Thyroid gland (tissue), 4 donors: ENCODE measurements around the gene SCYL1. TPM values are rescaled to one million over a fixed set of nuclear protein-coding genes. Genes with fewer than 3 reads are reported as not detected.

Experiments used
- DNase-seq, 2 donors: peaks; one replicate each; pipeline ENCODE4 v3.0.0-alpha.2; 2019
- H3K27ac ChIP-seq, 3 donors: fragments of 200-600 bp; sonication (generic); 1 replicate in 2 of 3; 2 replicates in 1 of 3; pipeline ENCODE4 v1.5.1; 2016 to 2019; ENCODE audit warnings: mild to moderate bottlenecking in 1 of 3, moderate library complexity in 1 of 3
- H3K27me3 ChIP-seq: fragments of 200-600 bp; sonication (generic); one replicate; pipeline ENCODE4 v1.5.1; 2019
- H3K36me3 ChIP-seq, 2 donors: fragments of 200-600 bp; sonication (generic); one replicate each; pipeline ENCODE4 v1.5.1; 2016 to 2019
- H3K4me1 ChIP-seq, 2 donors: fragments of 200-600 bp; sonication (generic); one replicate each; pipeline ENCODE4 v1.5.1; 2017 to 2019
- H3K4me3 ChIP-seq, 3 donors: fragments of 200-600 bp; sonication (generic); replicated peaks in 1 of 3; 1 replicate in 2 of 3; 2 replicates in 1 of 3; pipeline ENCODE4 v1.5.1; 2016; ENCODE audit warnings: mild to moderate bottlenecking in 1 of 3
- H3K9me3 ChIP-seq: fragments of 200-600 bp; sonication (generic); one replicate; pipeline ENCODE4 v1.5.1; 2017
- POLR2A ChIP-seq, 2 donors: fragments of 450-650 bp; IDR thresholded peaks; one replicate each; pipeline ENCODE4 v1.6.1; 2017; ENCODE audit warnings: antibody characterized with exemption in 2 of 2, mild to moderate bottlenecking in 2 of 2, moderate library complexity in 1 of 2
- WGBS, 2 donors: methylation state at CpG; one replicate each; pipeline ENCODE4 v1.1.5; 2017; 5-methylcytosine and 5-hydroxymethylcytosine counted together
- intact Hi-C: fragments of 100-400 bp; cut with DNase I; formaldehyde crosslinking; loops from one replicate; pipeline ENCODE4 v1.15.1; 2023
- total RNA-seq, 4 donors: library from RNA; depleted of rRNA; stranded (reverse); fragments of >200 nt; gene quantifications; one replicate each; pipeline ENCODE4 v1.2.3, GENCODE V29; 2016
- TF ChIP-seq, protein P1 (sequence below), 6 experiments: fragments of 200-600 bp in 3 of 6; fragments of 450-650 bp in 3 of 6; sonication (generic) in 3 of 6; IDR thresholded peaks; one replicate each; pipeline ENCODE4 v1.5.1; 2016 to 2019; ENCODE audit warnings: antibody characterized with exemption in 6 of 6, mild to moderate bottlenecking in 2 of 6, inconsistent platforms in 1 of 6, moderate library complexity in 1 of 6

SCYL1 gene
- total RNA-seq, 4 donors from 2014 or later: 99.8 to 122 (median 116) TPM

DNA sequence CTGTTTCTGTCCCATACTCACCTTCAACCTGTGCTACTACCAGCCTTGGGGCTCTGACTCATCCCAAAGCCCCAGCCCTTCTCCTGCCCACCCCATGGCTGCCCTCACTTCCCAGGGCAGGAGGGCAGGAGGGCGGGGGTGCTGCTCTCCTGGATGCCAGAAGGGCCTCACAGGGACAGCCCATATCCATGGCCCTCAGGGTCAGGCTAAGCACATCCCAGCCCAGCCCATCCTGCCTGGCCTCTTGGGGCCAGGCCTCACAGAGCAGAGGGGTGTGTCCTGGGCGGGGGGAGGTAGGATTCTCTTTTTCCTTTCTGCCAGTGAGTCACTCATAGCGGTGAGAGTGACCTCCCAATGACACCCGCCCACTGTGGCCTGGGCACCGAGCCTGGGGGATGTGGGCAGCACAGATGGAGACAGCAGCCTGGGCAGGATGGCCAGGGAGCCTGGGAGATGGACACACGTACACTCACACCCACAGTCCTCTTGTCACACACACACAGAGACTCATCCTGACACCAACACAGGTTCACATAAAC lies 30.9 kb downstream of the SCYL1 start:
- 60 to 79% methylated on average over 1 to 3 of the region's 6 CpGs for WGBS, 2 donors
- Histone ChIP-seq H3K27ac (peak overlapping the region in 2 of 3 donors; percentile 94 to 97), H3K27me3 (no peaks in the 10 kb centered on the region), H3K4me3 (no peak overlapping the region), H3K4me1 (peaks cover 47 to 74% of the 10 kb centered on the region in 2 donors), H3K36me3 (no peaks in the 10 kb centered on the region), H3K9me3 (no peaks in the 10 kb centered on the region)
- peak in 1 of 2 donors; percentile 45 for DNase-seq
- TF ChIP-seq, protein P1, sequence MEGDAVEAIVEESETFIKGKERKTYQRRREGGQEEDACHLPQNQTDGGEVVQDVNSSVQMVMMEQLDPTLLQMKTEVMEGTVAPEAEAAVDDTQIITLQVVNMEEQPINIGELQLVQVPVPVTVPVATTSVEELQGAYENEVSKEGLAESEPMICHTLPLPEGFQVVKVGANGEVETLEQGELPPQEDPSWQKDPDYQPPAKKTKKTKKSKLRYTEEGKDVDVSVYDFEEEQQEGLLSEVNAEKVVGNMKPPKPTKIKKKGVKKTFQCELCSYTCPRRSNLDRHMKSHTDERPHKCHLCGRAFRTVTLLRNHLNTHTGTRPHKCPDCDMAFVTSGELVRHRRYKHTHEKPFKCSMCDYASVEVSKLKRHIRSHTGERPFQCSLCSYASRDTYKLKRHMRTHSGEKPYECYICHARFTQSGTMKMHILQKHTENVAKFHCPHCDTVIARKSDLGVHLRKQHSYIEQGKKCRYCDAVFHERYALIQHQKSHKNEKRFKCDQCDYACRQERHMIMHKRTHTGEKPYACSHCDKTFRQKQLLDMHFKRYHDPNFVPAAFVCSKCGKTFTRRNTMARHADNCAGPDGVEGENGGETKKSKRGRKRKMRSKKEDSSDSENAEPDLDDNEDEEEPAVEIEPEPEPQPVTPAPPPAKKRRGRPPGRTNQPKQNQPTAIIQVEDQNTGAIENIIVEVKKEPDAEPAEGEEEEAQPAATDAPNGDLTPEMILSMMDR (IDR thresholded peaks at IDR 0.05): no peak
- TF ChIP-seq POLR2A (IDR thresholded peaks at IDR 0.05): no peak
- intact Hi-C loops: no loop called here

DNA sequence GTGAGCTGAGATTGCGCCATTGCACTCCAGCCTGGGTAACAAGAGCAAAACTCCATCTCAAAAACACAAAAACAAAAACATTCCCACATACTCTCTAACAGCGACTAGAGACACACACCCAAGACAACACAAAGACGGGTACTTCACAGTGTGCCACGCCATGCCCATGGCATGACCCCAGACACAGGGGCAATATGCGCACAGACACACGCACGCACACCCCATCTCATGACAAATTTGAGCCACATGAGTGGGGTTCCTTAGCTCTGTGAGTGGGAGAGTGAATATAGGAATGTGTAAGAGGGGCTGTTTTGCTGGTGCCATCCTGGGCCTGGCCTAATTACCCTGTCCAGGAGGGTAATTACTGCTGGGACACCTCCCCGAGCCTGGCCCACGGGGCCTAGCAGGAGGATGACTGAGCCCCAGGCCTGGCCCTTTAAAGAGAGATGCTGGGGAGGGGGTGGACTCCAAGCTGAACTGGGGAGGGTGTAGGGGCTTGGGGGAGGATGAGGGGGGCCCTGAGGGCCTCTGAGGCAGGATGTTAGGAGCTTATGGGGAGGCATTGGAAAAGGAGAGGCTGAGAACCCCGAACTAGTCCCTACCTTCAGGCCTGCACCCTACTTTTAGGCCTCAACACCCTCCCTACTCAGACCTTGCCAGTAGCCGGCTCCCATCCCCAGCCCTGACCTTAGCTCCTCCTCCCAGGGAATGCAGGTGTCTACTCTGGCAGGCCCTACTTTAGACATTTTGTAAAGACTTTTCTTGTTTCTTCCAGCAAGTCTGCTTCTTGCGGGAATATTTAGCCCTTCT lies 31.8 kb downstream of the SCYL1 start:
- 75 to 82% methylated on average over 10 to 12 of the region's 12 CpGs for WGBS, 2 donors
- Histone ChIP-seq H3K27ac (peak overlapping the region; percentile 94 to 100 (median 97)), H3K36me3 (no peaks in the 10 kb centered on the region), H3K9me3 (no peaks in the 10 kb centered on the region), H3K27me3 (no peaks in the 10 kb centered on the region), H3K4me1 (peaks cover 48 to 70% of the 10 kb centered on the region in 2 donors), H3K4me3 (peak overlapping the region in 1 of 3 donors; percentile 55)
- intact Hi-C loops: no loop called here
- peak in 1 of 2 donors; percentile 49 for DNase-seq
- TF ChIP-seq, protein P1 (IDR thresholded peaks at IDR 0.05): no peak
- no peak for TF ChIP-seq POLR2A (IDR thresholded peaks at IDR 0.05)

DNA sequence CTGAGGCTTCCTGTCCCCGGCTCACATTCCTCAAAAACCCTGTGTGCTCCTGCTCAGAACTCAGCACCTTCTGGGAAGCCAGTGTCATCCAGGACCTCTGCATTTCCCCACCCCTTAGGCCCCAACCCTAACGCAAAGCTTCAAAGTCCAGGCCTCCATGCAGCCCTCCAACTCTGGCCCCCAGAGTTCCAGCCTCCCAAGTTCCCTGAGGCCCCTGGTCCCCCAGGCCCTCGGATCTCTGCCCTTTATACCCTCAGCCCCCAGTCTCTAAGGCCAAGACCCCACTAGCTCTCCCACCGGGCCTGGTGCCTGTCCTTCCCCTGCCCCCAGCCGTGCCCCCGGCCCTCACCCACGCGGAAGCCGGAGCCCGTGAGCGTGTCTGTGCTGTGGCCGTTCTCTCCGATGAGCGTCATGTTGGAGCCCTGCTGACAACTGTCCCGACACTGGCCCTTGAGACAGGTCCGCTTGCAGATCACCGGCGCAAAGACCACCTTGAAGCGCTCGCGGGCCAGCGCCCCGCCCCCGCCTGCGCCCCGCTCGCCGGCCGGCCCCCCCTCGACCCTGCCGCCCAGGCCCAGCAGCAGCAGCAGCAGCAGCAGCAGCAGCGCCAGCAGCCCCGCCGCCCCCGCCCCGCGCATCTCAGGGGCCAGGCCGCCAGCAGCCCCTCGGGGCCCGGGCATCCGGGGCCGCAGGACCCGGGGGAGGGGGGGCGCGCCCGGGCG lies 32.6 kb downstream of the SCYL1 start:
- H3K36me3 ChIP-seq: no peaks in the 10 kb centered on the region
- peak overlapping the region in 2 of 3 donors; percentile 20 to 55 for H3K4me3 ChIP-seq
- intact Hi-C loops: no loop called here
- peaks cover 48 to 62% of the 10 kb centered on the region in 2 donors for H3K4me1 ChIP-seq
- TF ChIP-seq, protein P1 (IDR thresholded peaks at IDR 0.05): no peak
- TF ChIP-seq POLR2A (IDR thresholded peaks at IDR 0.05): no peak
- WGBS, 2 donors: 5 to 8% methylated on average over 17 to 23 of the region's 47 CpGs
- H3K27ac ChIP-seq: peak overlapping the region; percentile 94 to 100 (median 97)
- peak in 1 of 2 donors; percentile 44 for DNase-seq
- H3K9me3 ChIP-seq: no peaks in the 10 kb centered on the region
- no peaks in the 10 kb centered on the region for H3K27me3 ChIP-seq

- peak within 1 kb of the TSS in 2 of 3 donors; percentile 20 to 55 for H3K4me3 ChIP-seq
- WGBS, 2 donors: 1% methylated on average over 52 to 62 of the region's 79 CpGs
- peak; percentile 92 to 94 for DNase-seq
- peak within 1 kb of the TSS; percentile 94 to 100 (median 97) for H3K27ac ChIP-seq
- intact Hi-C loops: no loop called here
- peaks cover 48 to 62% of the 10 kb centered on the region in 2 donors for H3K4me1 ChIP-seq
- no peaks in the 10 kb centered on the region for H3K36me3 ChIP-seq
- TF ChIP-seq, protein P1 (IDR thresholded peaks at IDR 0.05): peak in 1 of 6 experiments; percentile 9
- TF ChIP-seq POLR2A (IDR thresholded peaks at IDR 0.05): peak in 1 of 2 donors; percentile 40
- no peaks in the 10 kb centered on the region for H3K27me3 ChIP-seq
- no peaks in the 10 kb centered on the region for H3K9me3 ChIP-seq
These were observed 33.4 kb downstream of the SCYL1 start, which contains the start of gene LTBP3 for GRCh38 chr11:65558002-65558929. Gene LTBP3, minus strand, starts transcription at chr11:65558359. Its CDS starts 400 bp downstream, at chr11:65557959.
